A549 (cell line): ENCODE results near the gene TAF11L5. TPM values are rescaled to one million over a fixed set of nuclear protein-coding genes. Genes with fewer than 3 reads are reported as not detected.
"Not testable (repeated sequence)": the region's sequence is repeated elsewhere in the genome, so short reads cannot be mapped to it uniquely, and the experiment has no call there.

ENCODE experiments used
- ATAC-seq, 2 experiments: fragments of 200-7000 bp in 1 of 2; fragments of >200 bp in 1 of 2; cut with Nextera tagmentation in 1 of 2; cut with Tn5 transposase in 1 of 2; 3 replicates each; pipeline versions ENCODE4 v1.8.0 to v1.9.1; 2018 to 2020; ENCODE audit warnings: mild to moderate bottlenecking in 1 of 2, moderate library complexity in 1 of 2
- CTCF ChIA-PET: fragments of 300-600 bp; sonication (Branson Sonifier 250); formaldehyde crosslinking; extraction: SDS; loops from one replicate; lab custom pipeline; 2021; ENCODE audit warnings: antibody characterized with exemption, inconsistent platforms; lab: Yijun Ruan, JAX
- POLR2A ChIA-PET: fragments of 350-600 bp; formaldehyde crosslinking; extraction: SDS; loops from one replicate; lab custom pipeline; 2021; ENCODE audit warnings: antibody characterized with exemption, inconsistent platforms; lab: Yijun Ruan, JAX
- DNase-seq, 2 experiments: peaks; one replicate each; pipeline versions ENCODE4 v3.0.0 to v3.0.0-alpha.2; 2011 to 2016; ENCODE audit warnings: low read depth in 1 of 2, low spot score in 1 of 2
- FAIRE-seq: peaks from 2 replicates; lab custom pipeline; 2011; peaks lifted over from hg19 to GRCh38; lab: Jason Lieb, UNC
- H3K27ac ChIP-seq, 2 experiments: fragments of >200 bp; sonication (Bioruptor Twin); formaldehyde crosslinking; 3 replicates each; pipeline ENCODE4 v1.5.1; 2016 to 2017
- H3K4me1 ChIP-seq: fragments of >200 bp; sonication (Bioruptor Twin); formaldehyde crosslinking; 3 replicates; pipeline ENCODE4 v1.6.1; 2016
- H3K4me2 ChIP-seq: fragments of >200 bp; sonication (Bioruptor Twin); formaldehyde crosslinking; 3 replicates; pipeline ENCODE4 v1.6.1; 2016
- H3K4me3 ChIP-seq: fragments of >200 bp; sonication (Bioruptor Twin); formaldehyde crosslinking; 3 replicates; pipeline ENCODE4 v1.5.1; 2016
- H3K9me3 ChIP-seq: fragments of >200 bp; sonication (Bioruptor Twin); formaldehyde crosslinking; 3 replicates; pipeline ENCODE4 v1.6.1; 2016
- BCL3 ChIP-seq: fragments of >200 bp; sonication (Bioruptor Twin); formaldehyde crosslinking; IDR thresholded peaks from 3 replicates; pipeline ENCODE4 v1.6.1; 2016
- BHLHE40 ChIP-seq: IDR thresholded peaks from 2 replicates; pipeline ENCODE4 v1.6.1; 2012; ENCODE audit warnings: low read depth, low read length, inconsistent platforms
- E2F6 ChIP-seq: IDR thresholded peaks from 2 replicates; pipeline ENCODE4 v1.6.1; 2012; ENCODE audit warnings: low read depth, borderline replicate concordance
- EHMT2 ChIP-seq: fragments of 200-600 bp; sonication (generic); IDR thresholded peaks from 2 replicates; pipeline ENCODE4 v1.6.1; 2016; ENCODE audit warnings: antibody characterized with exemption, low read depth, mild to moderate bottlenecking, moderate library complexity
- FOSB ChIP-seq: fragments of 250-450 bp; sonication (Bioruptor Pico); IDR thresholded peaks from 2 replicates; pipeline ENCODE4 v1.5.0; 2020; ENCODE audit warnings: mild to moderate bottlenecking, moderate library complexity
- FOSL2 ChIP-seq, 2 experiments: fragments of 450-650 bp in 1 of 2; fragments of >200 bp in 1 of 2; sonication (Bioruptor Twin) in 1 of 2; formaldehyde crosslinking; IDR thresholded peaks; 2 replicates each; pipeline versions ENCODE4 v1.5.0 to v1.6.1; 2016 to 2020; ENCODE audit warnings: mild to moderate bottlenecking in 1 of 2, moderate library complexity in 1 of 2
- HDAC2 ChIP-seq: fragments of 200-600 bp; sonication (generic); IDR thresholded peaks from 2 replicates; pipeline ENCODE4 v1.6.1; 2016
- HOXA7 ChIP-seq: fragments of 250-450 bp; sonication (Bioruptor Pico); IDR thresholded peaks from 2 replicates; pipeline ENCODE4 v1.5.0; 2020; ENCODE audit warnings: mild to moderate bottlenecking, moderate library complexity
- KDM1A ChIP-seq: fragments of 200-600 bp; sonication (generic); IDR thresholded peaks from 2 replicates; pipeline ENCODE4 v1.6.1; 2016; ENCODE audit warnings: low read depth, mild to moderate bottlenecking
- KDM5A ChIP-seq: fragments of 200-600 bp; sonication (generic); IDR thresholded peaks from 2 replicates; pipeline ENCODE4 v1.6.1; 2016; ENCODE audit warnings: antibody characterized with exemption, mild to moderate bottlenecking
- NPAS2 ChIP-seq: fragments of 250-450 bp; sonication (Bioruptor Pico); IDR thresholded peaks from 2 replicates; pipeline ENCODE4 v1.8.0; 2022; ENCODE audit warnings: mild to moderate bottlenecking, moderate library complexity, borderline replicate concordance
- PHF8 ChIP-seq: fragments of 200-600 bp; sonication (generic); IDR thresholded peaks from 2 replicates; pipeline ENCODE4 v1.6.1; 2016; ENCODE audit warnings: low read depth, mild to moderate bottlenecking, antibody characterized with exemption, moderate library complexity, borderline replicate concordance
- RNF2 ChIP-seq: fragments of 200-600 bp; sonication (generic); IDR thresholded peaks from 2 replicates; pipeline ENCODE4 v1.6.1; 2016; ENCODE audit warnings: low read depth, mild to moderate bottlenecking, antibody characterized with exemption, moderate library complexity, borderline replicate concordance
- TFCP2L1 ChIP-seq: fragments of 250-450 bp; sonication (Bioruptor Pico); IDR thresholded peaks from 2 replicates; pipeline ENCODE4 v1.5.0; 2021; ENCODE audit warnings: mild to moderate bottlenecking
- ZNF302 ChIP-seq: fragments of 250-450 bp; sonication (Bioruptor Pico); IDR thresholded peaks from 2 replicates; pipeline ENCODE4 v1.9.0; 2021; ENCODE audit warnings: inconsistent platforms, mild to moderate bottlenecking, moderate library complexity
- ZSCAN20 ChIP-seq: fragments of 250-450 bp; sonication (Bioruptor Pico); IDR thresholded peaks from 2 replicates; pipeline ENCODE4 v1.8.0; 2022; ENCODE audit warnings: mild to moderate bottlenecking, moderate library complexity
- WGBS: methylation state at CpG from one replicate; pipeline ENCODE4 v1.1.6; 2017; ENCODE audit errors: missing lambda C conversion rate; 5-methylcytosine and 5-hydroxymethylcytosine counted together
- polyA plus RNA-seq, 4 experiments: library from polyadenylated mRNA; depleted of rRNA in 3 of 4; stranded (reverse); fragments of >200 nt; fragmentation: RNase III in 1 of 4; extraction: RNeasy Plus Mini Kit Qiagen cat#74134 plus additional on column Dnase treatment in 1 of 4; gene quantifications; 2 replicates in 3 of 4; 3 replicates in 1 of 4; pipeline ENCODE4 v1.2.3, GENCODE V29; 2011 to 2017

The TAF11L5 gene
- polyA plus RNA-seq, 2 of the 4 experiments (the other 2 are of a cell fraction), result not detected

- peak overlapping the region in 1 of 2 experiments; percentile 39; a peak in 1 of 6 replicates for H3K27ac ChIP-seq
- WGBS, result 89% methylated on average over 4 of the region's 4 CpGs
- DNase-seq (no peak), ATAC-seq (peak in 1 of 2 experiments; percentile 40; a peak in 1 of 6 replicates), FAIRE-seq (no peak)
- peaks cover 15% of the 10 kb centered on the region; the same call in 2 of the 3 replicates for H3K4me1 ChIP-seq
- H3K4me3 ChIP-seq, result no peak overlapping the region
- H3K9me3 ChIP-seq, result no peaks in the 10 kb centered on the region
- ChIA-PET CTCF (interaction anchor here (0.6 to 0.8 kb wide), 2 partner anchors 12 to 265 kb away, joined by 3 to 5 read pairs; no protein-coding TSS in a partner anchor), POLR2A (no interaction called here)
- H3K4me2 ChIP-seq, result no peak overlapping the region
- no peak for TF ChIP-seq HDAC2
- no peak for TF ChIP-seq HOXA7 (CRISPR knock-in tag)
- TF ChIP-seq BHLHE40, result no peak
- TF ChIP-seq BCL3, result no peak
Measured at GRCh38 chr5:17481378-17481777, 43.7 kb upstream of the TAF11L5 start.

- H3K4me1 ChIP-seq, result peaks cover 25% of the 10 kb centered on the region
- FAIRE-seq (no peak), ATAC-seq (no peak), DNase-seq (no peak)
- no peak overlapping the region for H3K4me2 ChIP-seq
- ChIA-PET CTCF (no interaction called here), POLR2A (no interaction called here)
- no peak overlapping the region for H3K27ac ChIP-seq
- H3K9me3 ChIP-seq, result no peaks in the 10 kb centered on the region
- 76% methylated on average over 2 of the region's 2 CpGs for WGBS
- TF ChIP-seq E2F6, result no peak
- no peak overlapping the region for H3K4me3 ChIP-seq
Measured at GRCh38 chr5:17482790-17483189, 42.2 kb upstream of the TAF11L5 start.

GRCh38 chr5:17486464-17487173, 38.4 kb upstream of the TAF11L5 start:
- H3K4me3 ChIP-seq, FAIRE-seq, POLR2A ChIA-PET, ATAC-seq, H3K9me3 ChIP-seq, DNase-seq: not testable (repeated sequence)
- peak overlapping the region in 1 of 2 experiments; percentile 14; a peak in 2 of 6 replicates for H3K27ac ChIP-seq
- 88% methylated on average over 10 of the region's 10 CpGs for WGBS
- H3K4me2 ChIP-seq, result peak overlapping the region; percentile 18; the same call in 1 of the 3 replicates
- CTCF ChIA-PET, result interaction anchor here (1.4 kb wide), 1 partner anchor 13 kb away, joined by 4 read pairs; no protein-coding TSS in a partner anchor
- H3K4me1 ChIP-seq, result peaks cover 19% of the 10 kb centered on the region

GRCh38 chr5:17487174-17487512, 37.9 kb upstream of the TAF11L5 start:
- peak overlapping the region in 1 of 2 experiments; percentile 14; a peak in 1 of 6 replicates for H3K27ac ChIP-seq
- H3K4me1 ChIP-seq, result peaks cover 18% of the 10 kb centered on the region
- FAIRE-seq (no peak), DNase-seq (no peak), ATAC-seq (no peak)
- ChIA-PET POLR2A (no interaction called here), CTCF (interaction anchor here (1.4 kb wide), 1 partner anchor 12 kb away, joined by 4 read pairs; no protein-coding TSS in a partner anchor)
- H3K9me3 ChIP-seq, result no peaks in the 10 kb centered on the region
- 88% methylated on average over 1 of the region's 1 CpG for WGBS
- no peak overlapping the region for H3K4me3 ChIP-seq
- H3K4me2 ChIP-seq, result peak overlapping the region; percentile 18; the same call in 1 of the 3 replicates
- TF ChIP-seq FOSL2 (IDR thresholded peaks at IDR 0.05), result no peak
- peak; percentile 57 for TF ChIP-seq FOSL2 (CRISPR knock-in tag; IDR thresholded peaks at IDR 0.05)
- TF ChIP-seq TFCP2L1, result no peak
- no peak for TF ChIP-seq PHF8

- H3K4me3 ChIP-seq, H3K9me3 ChIP-seq, CTCF ChIA-PET, DNase-seq, POLR2A ChIA-PET, H3K27ac ChIP-seq, H3K4me2 ChIP-seq, FAIRE-seq, ATAC-seq: not testable (repeated sequence)
- WGBS, result 93% methylated on average over 22 of the region's 23 CpGs
- H3K4me1 ChIP-seq, result peaks cover 13% of the 10 kb centered on the region; the same call in 1 of the 3 replicates
Measured at GRCh38 chr5:17491257-17491656, 33.8 kb upstream of the TAF11L5 start.

GRCh38 chr5:17492770-17493169, 32.3 kb upstream of the TAF11L5 start:
- 72% methylated on average over 3 of the region's 3 CpGs for WGBS
- FAIRE-seq, result no peak
- H3K9me3 ChIP-seq, result no peaks in the 10 kb centered on the region

More at GRCh38 chr5:17492770-17493169, 32.3 kb upstream of the TAF11L5 start:
- Histone ChIP-seq H3K4me1 (0 out of 3 replicates have a peak, but pooled peaks cover 3% of the 10 kb centered on the region), H3K27ac (no peak overlapping the region), H3K4me3 (no peak overlapping the region), H3K4me2 (no peak overlapping the region)
- POLR2A ChIA-PET, result no interaction called here
- ATAC-seq (no peak), DNase-seq (no peak)
- CTCF ChIA-PET, result no interaction called here
- TF ChIP-seq RNF2, result no peak
- no peak for TF ChIP-seq EHMT2
- TF ChIP-seq KDM1A, result no peak
- TF ChIP-seq ZSCAN20, result no peak
- no peak for TF ChIP-seq KDM5A
- TF ChIP-seq FOSB (CRISPR knock-in tag), result no peak
- no peak for TF ChIP-seq ZNF302 (CRISPR knock-in tag)
- no peak for TF ChIP-seq BHLHE40
- TF ChIP-seq NPAS2 (CRISPR knock-in tag), result no peak
